Measurements from ENCODE around the gene RREB1.

The RREB1 gene

DNA sequence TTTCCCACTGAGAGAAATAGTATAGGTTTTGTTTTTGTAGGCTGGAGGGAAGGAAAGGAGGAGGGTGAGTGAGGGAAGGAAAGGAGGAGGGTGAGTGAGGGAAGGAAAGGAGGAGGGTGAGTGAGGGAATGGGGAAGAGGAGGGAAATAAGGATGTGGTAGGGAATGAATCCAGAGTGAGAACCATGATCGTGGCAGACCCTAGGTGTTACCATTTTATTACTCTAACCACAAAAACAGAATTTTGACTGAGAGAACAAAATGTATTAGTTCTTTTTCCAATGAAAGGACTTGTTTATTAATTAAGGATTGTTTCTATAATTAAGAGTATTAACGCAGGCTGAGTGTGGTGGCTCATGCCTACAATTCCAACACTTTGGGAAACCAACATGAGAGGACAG is 188.8 kb downstream of the RREB1 start:
- Histone ChIP-seq H3K4me3 (ENCODE audit: low read depth in 1 of 5, low read length in 5 of 5) (no peak overlapping the region), H3K36me3 (ENCODE audit: control insufficient read depth in 5 of 5, insufficient read depth in 5 of 5, low read length in 5 of 5) (peaks cover 43 to 83% (median 67%) of the 10 kb centered on the region in 5 donors), H3K4me1 (ENCODE audit: control insufficient read depth in 5 of 5, insufficient read depth in 5 of 5, low read length in 5 of 5) (no peaks in the 10 kb centered on the region), H3K27ac (ENCODE audit: low read depth, low read length) (no peak overlapping the region), H3K9ac (ENCODE audit: low read length in 5 of 5) (no peak overlapping the region), H3K9me3 (ENCODE audit: control insufficient read depth in 5 of 5, low read length in 5 of 5) (no peaks in the 10 kb centered on the region), H3K27me3 (ENCODE audit: control insufficient read depth in 5 of 5, insufficient read depth in 4 of 5, low read length in 5 of 5) (no peaks in the 10 kb centered on the region)

DNA sequence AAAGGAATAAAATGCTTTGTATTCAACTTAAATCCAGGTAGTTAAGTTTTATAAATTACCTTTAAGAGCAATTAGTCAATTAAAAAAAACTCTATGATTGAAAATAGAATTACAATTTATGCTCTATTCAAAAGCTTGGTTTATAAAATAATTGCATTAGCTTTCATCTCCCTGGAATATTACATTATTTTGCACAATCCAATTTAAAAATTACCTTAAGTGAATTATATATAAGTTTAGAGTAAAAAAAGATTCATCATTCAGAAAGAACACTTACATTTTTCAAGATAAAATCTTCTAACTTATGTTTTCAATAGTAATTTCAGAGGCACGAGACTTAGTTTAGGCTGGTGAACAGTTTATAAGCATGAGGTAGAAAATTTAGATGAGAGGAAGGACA is 190.4 kb downstream of the RREB1 start:
- Histone ChIP-seq H3K9ac (ENCODE audit: low read length in 5 of 5) (no peak overlapping the region), H3K9me3 (ENCODE audit: control insufficient read depth in 5 of 5, low read length in 5 of 5) (no peaks in the 10 kb centered on the region), H3K27ac (ENCODE audit: low read depth, low read length) (no peak overlapping the region), H3K4me3 (ENCODE audit: low read depth in 1 of 5, low read length in 5 of 5) (no peak overlapping the region), H3K27me3 (ENCODE audit: control insufficient read depth in 5 of 5, insufficient read depth in 4 of 5, low read length in 5 of 5) (no peaks in the 10 kb centered on the region), H3K36me3 (ENCODE audit: control insufficient read depth in 5 of 5, insufficient read depth in 5 of 5, low read length in 5 of 5) (peaks cover 45 to 82% (median 64%) of the 10 kb centered on the region in 5 donors), H3K4me1 (ENCODE audit: control insufficient read depth in 5 of 5, insufficient read depth in 5 of 5, low read length in 5 of 5) (no peaks in the 10 kb centered on the region)

DNA sequence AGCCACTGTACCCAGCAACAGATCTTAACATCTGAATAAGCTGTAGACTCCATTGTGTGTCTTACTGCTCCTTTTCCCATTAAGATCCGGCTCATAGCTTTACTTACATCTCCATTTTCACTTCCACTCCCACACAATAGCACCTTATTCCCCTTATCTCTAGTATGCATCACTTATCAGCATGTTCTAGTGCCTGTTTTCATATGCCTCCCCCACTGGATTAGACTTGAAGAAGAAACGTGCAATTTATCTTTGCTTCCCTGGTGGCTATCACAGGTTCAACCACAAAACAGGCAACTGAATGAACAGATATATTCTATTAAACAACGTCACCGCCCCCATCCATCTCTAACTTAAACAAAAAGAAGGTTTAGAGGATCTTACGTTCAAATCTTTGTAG is 193.2 kb downstream of the RREB1 start:
- H3K4me1 ChIP-seq (ENCODE audit: control insufficient read depth in 5 of 5, insufficient read depth in 5 of 5, low read length in 5 of 5), result no peaks in the 10 kb centered on the region
- peaks cover 50 to 91% (median 70%) of the 10 kb centered on the region in 5 donors for H3K36me3 ChIP-seq (ENCODE audit: control insufficient read depth in 5 of 5, insufficient read depth in 5 of 5, low read length in 5 of 5)
- H3K27me3 ChIP-seq (ENCODE audit: control insufficient read depth in 5 of 5, insufficient read depth in 4 of 5, low read length in 5 of 5), result no peaks in the 10 kb centered on the region
- no peaks in the 10 kb centered on the region for H3K9me3 ChIP-seq (ENCODE audit: control insufficient read depth in 5 of 5, low read length in 5 of 5)
- H3K27ac ChIP-seq (ENCODE audit: low read depth, low read length), result no peak overlapping the region
- H3K9ac ChIP-seq (ENCODE audit: low read length in 5 of 5), result no peak overlapping the region
- H3K4me3 ChIP-seq (ENCODE audit: low read depth in 1 of 5, low read length in 5 of 5), result no peak overlapping the region

Data from subcutaneous abdominal adipose tissue (tissue), 5 donors.